GM13977 (cell line): ENCODE measurements around the gene ANKRD44.

Experiments
- DNase-seq: peaks from one replicate; pipeline ENCODE4 v3.0.0; 2012; ENCODE audit warnings: low spot score
- in situ Hi-C: fragments of 300-500 bp; cut with MboI; formaldehyde crosslinking; loops from one replicate; pipeline ENCODE4 v1.12.0; 2022; ENCODE audit warnings: low sequenced_read_pairs, low pct_unique_long_range_greater_than_20kb, mixed read lengths, inconsistent platforms; ENCODE audit not compliant: unreplicated experiment
- TF ChIP-seq, protein P1 (sequence below): IDR thresholded peaks from 2 replicates; pipeline ENCODE4 v1.5.1; 2012; ENCODE audit warnings: mild to moderate bottlenecking, control low read depth; ENCODE audit not compliant: insufficient read depth; ENCODE audit errors: extremely low read depth, missing control alignments

ANKRD44 gene

DNA sequence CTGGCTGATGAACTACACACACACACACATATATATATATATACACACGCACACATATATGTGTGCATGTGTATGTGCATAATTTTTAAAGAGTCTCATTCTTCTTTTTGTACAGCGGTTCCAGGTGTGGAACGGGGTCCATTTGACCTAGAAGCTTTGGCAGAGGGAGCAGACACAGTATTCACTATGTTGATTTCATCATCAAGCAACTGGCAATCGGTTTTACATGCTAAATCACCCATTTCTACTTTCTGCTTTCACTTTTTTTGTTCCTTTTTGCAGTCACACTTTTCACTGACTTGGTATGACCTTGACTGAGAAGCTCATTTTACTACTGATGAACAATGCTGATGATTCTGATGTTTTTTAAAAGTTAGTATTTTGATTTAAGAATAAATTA lies 321.1 kb downstream of the ANKRD44 start:
- in situ Hi-C loops: no loop called here
- TF ChIP-seq, protein P1, sequence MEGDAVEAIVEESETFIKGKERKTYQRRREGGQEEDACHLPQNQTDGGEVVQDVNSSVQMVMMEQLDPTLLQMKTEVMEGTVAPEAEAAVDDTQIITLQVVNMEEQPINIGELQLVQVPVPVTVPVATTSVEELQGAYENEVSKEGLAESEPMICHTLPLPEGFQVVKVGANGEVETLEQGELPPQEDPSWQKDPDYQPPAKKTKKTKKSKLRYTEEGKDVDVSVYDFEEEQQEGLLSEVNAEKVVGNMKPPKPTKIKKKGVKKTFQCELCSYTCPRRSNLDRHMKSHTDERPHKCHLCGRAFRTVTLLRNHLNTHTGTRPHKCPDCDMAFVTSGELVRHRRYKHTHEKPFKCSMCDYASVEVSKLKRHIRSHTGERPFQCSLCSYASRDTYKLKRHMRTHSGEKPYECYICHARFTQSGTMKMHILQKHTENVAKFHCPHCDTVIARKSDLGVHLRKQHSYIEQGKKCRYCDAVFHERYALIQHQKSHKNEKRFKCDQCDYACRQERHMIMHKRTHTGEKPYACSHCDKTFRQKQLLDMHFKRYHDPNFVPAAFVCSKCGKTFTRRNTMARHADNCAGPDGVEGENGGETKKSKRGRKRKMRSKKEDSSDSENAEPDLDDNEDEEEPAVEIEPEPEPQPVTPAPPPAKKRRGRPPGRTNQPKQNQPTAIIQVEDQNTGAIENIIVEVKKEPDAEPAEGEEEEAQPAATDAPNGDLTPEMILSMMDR: no peak
- no peak for DNase-seq

DNA sequence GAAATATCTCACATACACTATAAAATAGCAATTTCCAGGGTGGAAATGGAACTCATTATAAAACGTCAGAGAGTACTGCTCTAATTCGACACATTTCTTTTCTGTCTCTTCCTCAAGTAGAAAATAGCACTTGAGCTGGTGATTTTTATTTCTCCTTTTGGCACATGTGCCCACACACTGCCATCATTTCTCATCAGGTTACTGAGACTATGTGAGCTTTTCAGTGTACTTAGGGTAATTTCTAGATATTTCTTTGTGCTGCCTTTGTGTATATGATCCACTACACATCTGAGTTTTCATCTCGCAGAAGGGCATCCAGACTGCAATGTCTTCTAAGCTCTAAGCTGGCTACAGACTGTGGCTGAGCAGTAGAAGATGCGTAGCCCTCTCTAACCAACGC lies 321.9 kb downstream of the ANKRD44 start:
- TF ChIP-seq, protein P1: no peak
- in situ Hi-C loops: no loop called here
- DNase-seq: no peak

DNA sequence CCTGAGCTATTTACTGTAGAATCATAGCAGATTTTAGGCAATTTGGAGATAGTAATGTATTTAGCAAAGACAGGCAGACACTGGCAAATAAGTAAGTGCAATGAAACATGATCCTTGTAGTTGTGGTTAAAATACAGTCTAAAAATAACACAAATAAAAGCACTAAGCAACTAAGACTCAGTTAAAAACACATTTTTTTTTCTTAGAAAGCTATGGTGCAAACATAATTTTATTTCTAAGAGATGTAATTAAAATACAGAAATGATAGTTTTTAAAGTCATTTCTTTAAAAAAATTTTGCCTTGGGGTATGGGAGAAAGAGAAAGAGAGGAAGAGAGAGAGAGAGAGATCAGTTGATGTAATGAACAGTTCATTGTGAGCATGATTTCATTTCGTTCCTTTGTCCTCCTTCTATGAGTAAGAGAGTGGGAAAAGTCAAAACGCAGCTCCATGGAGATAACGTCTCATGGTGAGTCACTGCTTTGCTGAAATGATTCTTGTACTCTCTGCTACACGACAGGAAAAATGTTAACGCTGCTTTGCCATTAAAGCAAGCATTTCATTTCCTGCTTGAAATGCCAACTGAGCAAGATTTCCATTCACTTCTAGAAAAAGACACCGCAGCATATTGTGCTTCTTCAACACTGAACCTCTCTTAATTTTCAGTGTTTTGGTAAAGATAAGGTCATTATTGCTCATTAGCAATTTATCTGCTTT lies 322.8 kb downstream of the ANKRD44 start:
- peak; percentile 33 for DNase-seq
- TF ChIP-seq, protein P1: no peak
- in situ Hi-C loops: no loop called here

DNA sequence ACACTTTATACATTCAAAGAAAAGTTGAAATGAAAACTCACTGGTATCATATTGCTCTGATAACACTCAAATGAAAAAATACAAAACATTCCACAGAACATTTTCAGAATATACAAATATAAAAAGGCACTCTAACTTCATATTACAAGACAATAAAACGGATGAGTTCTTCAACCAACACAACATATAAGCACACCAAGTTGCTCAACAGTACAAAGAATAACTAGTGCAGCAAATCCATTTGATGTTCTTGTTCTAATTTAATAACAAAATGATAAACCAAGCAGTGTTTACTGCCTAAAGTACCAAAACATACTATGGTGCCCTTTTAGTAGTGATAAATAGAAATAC lies 323.3 kb downstream of the ANKRD44 start:
- in situ Hi-C loops: no loop called here
- DNase-seq: no peak
- TF ChIP-seq, protein P1: no peak

DNA sequence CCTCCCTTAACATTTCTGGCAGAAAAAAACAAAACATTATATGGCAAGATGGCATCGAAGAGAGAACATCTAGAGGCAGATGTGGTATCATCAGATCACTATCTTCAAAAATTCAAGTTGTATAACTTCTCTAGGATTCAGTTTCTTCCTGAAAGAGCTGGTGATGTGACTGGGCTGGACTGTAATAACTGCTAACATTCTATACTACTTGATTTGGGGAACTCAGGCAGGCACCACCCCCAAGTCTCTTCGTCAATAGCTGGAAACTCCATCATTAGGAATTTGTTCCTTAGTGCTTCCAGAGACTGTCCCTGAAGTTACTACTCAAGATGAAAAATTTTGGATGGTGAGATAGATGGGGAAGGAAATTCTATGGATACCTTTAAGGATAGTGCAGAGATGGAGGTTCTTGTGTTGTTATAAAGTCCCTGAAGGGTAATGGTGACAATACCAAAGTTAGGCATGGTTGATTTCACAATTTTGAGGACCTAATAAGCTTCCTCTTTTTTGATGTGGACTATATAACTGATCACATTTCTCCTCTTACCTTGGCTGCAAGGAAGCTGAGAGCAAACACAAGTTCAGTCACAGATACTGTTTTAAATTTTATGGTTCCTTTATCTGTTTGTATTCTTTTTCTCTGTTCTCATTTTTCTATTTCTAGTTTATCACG lies 324.9 kb downstream of the ANKRD44 start:
- in situ Hi-C loops: no loop called here
- TF ChIP-seq, protein P1: no peak
- no peak for DNase-seq

DNA sequence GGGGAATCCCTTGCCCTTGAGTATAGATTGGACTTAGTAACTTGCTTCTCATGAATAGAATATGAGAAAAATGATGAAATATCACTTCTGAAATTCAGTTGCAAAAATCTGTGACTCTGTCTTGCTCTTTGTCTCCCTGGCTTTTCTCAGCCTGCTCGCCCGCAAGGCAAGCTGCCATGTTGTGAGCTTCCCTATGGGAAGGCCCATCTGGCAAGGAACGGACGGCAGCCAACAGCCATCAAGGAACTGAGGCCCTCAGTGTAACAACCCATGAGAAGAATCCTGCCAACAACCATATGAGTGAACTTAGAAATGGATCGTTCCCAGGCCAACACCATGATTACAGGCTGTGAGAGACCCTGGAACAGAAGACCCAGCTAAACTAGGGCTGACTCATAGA lies 325.7 kb downstream of the ANKRD44 start:
- TF ChIP-seq, protein P1: no peak
- in situ Hi-C loops: no loop called here
- no peak for DNase-seq
